Gastroesophageal sphincter (tissue), 4 donors: Measurements from ENCODE around the gene MZF1. TPM values are rescaled to one million over a fixed set of nuclear protein-coding genes. Genes with fewer than 3 reads are reported as not detected.

Experiments used
- ATAC-seq: fragments of 150-250 bp; one replicate; pipeline ENCODE4 v1.9.1; 2016; ENCODE audit warnings: mild to moderate bottlenecking, moderate library complexity
- H3K27ac ChIP-seq, 4 donors: fragments of 200-600 bp; sonication (generic) in 3 of 4; 1 replicate in 3 of 4; 2 replicates in 1 of 4; pipeline ENCODE4 v1.5.1; 2016 to 2019
- H3K27me3 ChIP-seq: fragments of 200-600 bp; sonication (generic); one replicate; pipeline ENCODE4 v1.5.1; 2019
- H3K36me3 ChIP-seq, 2 donors: fragments of 200-600 bp; sonication (generic); one replicate each; pipeline ENCODE4 v1.5.1; 2019; ENCODE audit warnings: control low read depth in 1 of 2
- H3K4me1 ChIP-seq, 3 donors: fragments of 200-600 bp; sonication (generic); 1 replicate in 2 of 3; 2 replicates in 1 of 3; pipeline ENCODE4 v1.5.1; 2016 to 2019; ENCODE audit warnings: control low read depth in 2 of 3
- H3K4me3 ChIP-seq, 2 donors: fragments of 200-600 bp; sonication (generic); one replicate each; pipeline ENCODE4 v1.5.1; 2019; ENCODE audit warnings: mild to moderate bottlenecking in 1 of 2, moderate library complexity in 1 of 2
- H3K9me3 ChIP-seq, 3 donors: fragments of 200-600 bp; sonication (generic); one replicate each; pipeline ENCODE4 v1.5.1; 2017 to 2019; ENCODE audit warnings: control low read depth in 2 of 3
- CTCF ChIP-seq, 4 experiments: fragments of 200-600 bp in 2 of 4; fragments of 450-650 bp in 2 of 4; sonication (generic) in 1 of 4; IDR thresholded peaks; one replicate each; pipeline ENCODE4 v1.5.1; 2017 to 2019; ENCODE audit warnings: antibody characterized with exemption in 4 of 4, mild to moderate bottlenecking in 2 of 4, moderate library complexity in 2 of 4
- EP300 ChIP-seq: sonication (generic); formaldehyde crosslinking; IDR thresholded peaks from one replicate; pipeline ENCODE4 v1.6.1; 2017; ENCODE audit warnings: antibody characterized with exemption, mild to moderate bottlenecking
- POLR2A ChIP-seq, 2 donors: fragments of 450-650 bp; IDR thresholded peaks; one replicate each; pipeline ENCODE4 v1.6.1; 2017; ENCODE audit warnings: antibody characterized with exemption in 2 of 2, mild to moderate bottlenecking in 2 of 2, moderate library complexity in 1 of 2
- POLR2AphosphoS5 ChIP-seq: sonication (generic); formaldehyde crosslinking; IDR thresholded peaks from one replicate; pipeline ENCODE4 v1.6.1; 2017; ENCODE audit warnings: antibody characterized with exemption
- WGBS, 2 donors: methylation state at CpG; one replicate each; pipeline ENCODE4 v1.1.5; 2018; ENCODE audit warnings: low coverage in 1 of 2; 5-methylcytosine and 5-hydroxymethylcytosine counted together
- total RNA-seq, 4 donors: library from RNA; depleted of rRNA; stranded (reverse); fragments of >200 nt; gene quantifications; one replicate each; pipeline ENCODE4 v1.1.0, GENCODE V29; 2016

MZF1 gene
- total RNA-seq, 4 donors from 2014 or later, result 13.4 to 43.7 (median 22.4) TPM

GRCh38 chr19:58547323-58548312 is 25.5 kb downstream of the MZF1 start:
- H3K36me3 ChIP-seq, result peaks cover 9 to 72% of the 10 kb centered on the region in 2 donors
- 70 to 71% methylated on average over 2 to 9 of the region's 18 CpGs for WGBS, 2 donors

GRCh38 chr19:58546019-58546530 is 27.1 kb downstream of the MZF1 start:
- Histone ChIP-seq H3K4me3 (peak overlapping the region; percentile 76 to 86), H3K36me3 (peaks cover 9 to 56% of the 10 kb centered on the region in 2 donors), H3K27ac (peak overlapping the region in 2 of 4 donors; percentile 93 to 96), H3K27me3 (peaks cover 4% of the 10 kb centered on the region), H3K4me1 (peaks cover 5 to 53% (median 22%) of the 10 kb centered on the region in 3 donors), H3K9me3 (no peaks in the 10 kb centered on the region)
- no peak for ATAC-seq
- no CpG with 5 or more reads among the region's 1 CpG for WGBS, 2 donors
- no peak for TF ChIP-seq POLR2A (IDR thresholded peaks at IDR 0.05)

More at GRCh38 chr19:58547323-58548312, 25.5 kb downstream of the MZF1 start:
- ATAC-seq, result no peak
- TF ChIP-seq EP300 (no peak), POLR2A (IDR thresholded peaks at IDR 0.05) (no peak), CTCF (IDR thresholded peaks at IDR 0.05) (no peak), POLR2AphosphoS5 (no peak)
- H3K27me3 ChIP-seq, result no peaks in the 10 kb centered on the region
- peaks cover 5 to 59% (median 22%) of the 10 kb centered on the region in 3 donors for H3K4me1 ChIP-seq
- no peaks in the 10 kb centered on the region for H3K9me3 ChIP-seq
- no peak overlapping the region for H3K4me3 ChIP-seq
- H3K27ac ChIP-seq, result no peak overlapping the region

GRCh38 chr19:58545286-58546018 is 27.7 kb downstream of the MZF1 start:
- H3K4me3 ChIP-seq, result peak overlapping the region; percentile 76 to 86
- H3K27me3 ChIP-seq, result peaks cover 5% of the 10 kb centered on the region
- peaks cover 5 to 53% (median 22%) of the 10 kb centered on the region in 3 donors for H3K4me1 ChIP-seq
- H3K27ac ChIP-seq, result peak overlapping the region in 3 of 4 donors; percentile 93 to 97 (median 96)
- H3K9me3 ChIP-seq, result no peaks in the 10 kb centered on the region
- H3K36me3 ChIP-seq, result peaks cover 9 to 50% of the 10 kb centered on the region in 2 donors
- 4 to 6% methylated on average over 7 to 16 of the region's 21 CpGs for WGBS, 2 donors
- no peak for ATAC-seq
- TF ChIP-seq POLR2A (IDR thresholded peaks at IDR 0.05) (no peak), EP300 (no peak), POLR2AphosphoS5 (no peak), CTCF (IDR thresholded peaks at IDR 0.05) (no peak)

GRCh38 chr19:58544591-58545285 is 28.4 kb downstream of the MZF1 start:
- no peaks in the 10 kb centered on the region for H3K9me3 ChIP-seq
- H3K36me3 ChIP-seq, result peaks cover 9 to 43% of the 10 kb centered on the region in 2 donors
- H3K4me1 ChIP-seq, result peaks cover 5 to 53% (median 22%) of the 10 kb centered on the region in 3 donors
- peak overlapping the region; percentile 76 to 86 for H3K4me3 ChIP-seq
- 0% methylated on average over 5 of the region's 92 CpGs; no CpG with 5 or more reads in 1 of the 2 donors for WGBS, 2 donors
- no peak for TF ChIP-seq EP300
- TF ChIP-seq POLR2A (IDR thresholded peaks at IDR 0.05), result no peak
- TF ChIP-seq CTCF (IDR thresholded peaks at IDR 0.05), result peak in 1 of 4 experiments; percentile 12
- TF ChIP-seq POLR2AphosphoS5, result no peak
- peak; percentile 60 for ATAC-seq
- H3K27ac ChIP-seq, result peak overlapping the region; percentile 86 to 97 (median 94)
- H3K27me3 ChIP-seq, result peaks cover 9% of the 10 kb centered on the region
